Right atrium auricular region (tissue), 2 donors: ENCODE measurements around the gene NDUFA3. TPM values are rescaled to one million over a fixed set of nuclear protein-coding genes. Genes with fewer than 3 reads are reported as not detected.

ENCODE experiments used
- DNase-seq: peaks from one replicate; pipeline ENCODE4 v3.0.0-alpha.2; 2019; ENCODE audit warnings: low spot score
- H3K27ac ChIP-seq, 2 donors: fragments of 200-600 bp; sonication (generic); 1 replicate in 1 of 2; 2 replicates in 1 of 2; pipeline ENCODE4 v1.5.1; 2016 to 2019
- H3K27me3 ChIP-seq, 2 donors: fragments of 200-600 bp; sonication (generic); one replicate each; pipeline versions ENCODE4 v1.5.1 to v1.6.0; 2017 to 2019
- H3K36me3 ChIP-seq: fragments of 200-600 bp; sonication (generic); one replicate; pipeline ENCODE4 v1.5.1; 2016
- H3K4me1 ChIP-seq, 2 donors: fragments of 200-600 bp; sonication (generic); one replicate each; pipeline versions ENCODE4 v1.5.1 to v1.6.0; 2017 to 2019
- H3K4me3 ChIP-seq, 2 donors: fragments of 200-600 bp; sonication (generic); 1 replicate in 1 of 2; 2 replicates in 1 of 2; pipeline ENCODE4 v1.5.1; 2017 to 2019; ENCODE audit warnings: mild to moderate bottlenecking in 1 of 2, moderate library complexity in 1 of 2
- H3K9me3 ChIP-seq, 2 donors: fragments of 200-600 bp; sonication (generic); one replicate each; pipeline ENCODE4 v1.5.1; 2019
- total RNA-seq, 2 donors: library from RNA; depleted of rRNA; stranded (reverse); fragments of >200 nt; gene quantifications; one replicate each; pipeline ENCODE4 v1.1.0, GENCODE V29; 2016
- TF ChIP-seq, protein P1 (sequence below), 2 donors: fragments of 200-600 bp; sonication (generic); IDR thresholded peaks; one replicate each; pipeline ENCODE4 v1.5.1; 2019; ENCODE audit warnings: antibody characterized with exemption in 2 of 2

The NDUFA3 gene
- total RNA-seq, 2 donors from 2014 or later: 51.3 to 108 TPM

DNA sequence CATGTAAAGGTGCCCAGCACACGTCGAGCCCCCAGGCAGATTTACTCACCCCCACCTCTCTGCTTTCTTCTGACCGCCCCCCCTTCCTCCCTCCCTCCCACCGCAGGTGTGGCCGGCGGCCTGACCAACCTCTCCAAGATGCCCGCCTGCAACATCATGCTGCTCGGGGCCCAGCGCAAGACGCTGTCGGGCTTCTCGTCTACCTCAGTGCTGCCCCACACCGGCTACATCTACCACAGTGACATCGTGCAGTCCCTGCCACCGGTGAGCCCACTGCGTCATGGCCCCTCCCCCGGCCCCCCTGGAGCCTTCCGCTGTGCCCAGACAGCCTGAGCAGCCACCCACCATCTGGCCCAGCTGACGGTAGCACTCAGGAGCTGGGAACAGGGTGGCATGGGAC is 21.7 kb downstream of the NDUFA3 start:
- no peak for DNase-seq
- Histone ChIP-seq H3K27me3 (no peaks in the 10 kb centered on the region), H3K9me3 (no peaks in the 10 kb centered on the region), H3K27ac (no peak overlapping the region), H3K4me1 (no peaks in the 10 kb centered on the region), H3K4me3 (no peak overlapping the region), H3K36me3 (peaks cover 91% of the 10 kb centered on the region)
- TF ChIP-seq, protein P1, sequence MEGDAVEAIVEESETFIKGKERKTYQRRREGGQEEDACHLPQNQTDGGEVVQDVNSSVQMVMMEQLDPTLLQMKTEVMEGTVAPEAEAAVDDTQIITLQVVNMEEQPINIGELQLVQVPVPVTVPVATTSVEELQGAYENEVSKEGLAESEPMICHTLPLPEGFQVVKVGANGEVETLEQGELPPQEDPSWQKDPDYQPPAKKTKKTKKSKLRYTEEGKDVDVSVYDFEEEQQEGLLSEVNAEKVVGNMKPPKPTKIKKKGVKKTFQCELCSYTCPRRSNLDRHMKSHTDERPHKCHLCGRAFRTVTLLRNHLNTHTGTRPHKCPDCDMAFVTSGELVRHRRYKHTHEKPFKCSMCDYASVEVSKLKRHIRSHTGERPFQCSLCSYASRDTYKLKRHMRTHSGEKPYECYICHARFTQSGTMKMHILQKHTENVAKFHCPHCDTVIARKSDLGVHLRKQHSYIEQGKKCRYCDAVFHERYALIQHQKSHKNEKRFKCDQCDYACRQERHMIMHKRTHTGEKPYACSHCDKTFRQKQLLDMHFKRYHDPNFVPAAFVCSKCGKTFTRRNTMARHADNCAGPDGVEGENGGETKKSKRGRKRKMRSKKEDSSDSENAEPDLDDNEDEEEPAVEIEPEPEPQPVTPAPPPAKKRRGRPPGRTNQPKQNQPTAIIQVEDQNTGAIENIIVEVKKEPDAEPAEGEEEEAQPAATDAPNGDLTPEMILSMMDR (IDR thresholded peaks at IDR 0.05): no peak

DNA sequence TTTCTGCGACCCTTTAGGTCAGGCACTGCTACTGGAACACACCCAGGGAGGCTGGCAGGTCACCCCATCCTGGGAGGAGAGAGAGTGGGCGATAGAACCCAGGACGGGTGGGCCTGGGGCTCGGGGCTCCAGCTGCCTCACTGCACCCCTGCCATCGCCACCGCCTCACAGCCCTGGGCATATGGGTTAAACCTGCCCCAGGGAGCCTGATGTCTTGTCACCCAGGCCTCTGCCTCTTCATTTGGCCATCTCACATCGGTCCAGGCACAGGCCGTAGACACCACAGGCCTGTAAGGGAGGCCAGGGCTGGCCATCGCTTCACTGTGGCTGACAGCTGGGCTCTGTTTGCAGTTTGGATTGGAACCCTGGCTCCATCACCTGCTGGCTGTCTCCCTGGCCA is 23.1 kb downstream of the NDUFA3 start:
- TF ChIP-seq, protein P1 (IDR thresholded peaks at IDR 0.05): no peak
- Histone ChIP-seq H3K4me1 (no peaks in the 10 kb centered on the region), H3K36me3 (peaks cover 86% of the 10 kb centered on the region), H3K27me3 (no peaks in the 10 kb centered on the region), H3K4me3 (no peak overlapping the region), H3K9me3 (no peaks in the 10 kb centered on the region), H3K27ac (no peak overlapping the region)
- no peak for DNase-seq

DNA sequence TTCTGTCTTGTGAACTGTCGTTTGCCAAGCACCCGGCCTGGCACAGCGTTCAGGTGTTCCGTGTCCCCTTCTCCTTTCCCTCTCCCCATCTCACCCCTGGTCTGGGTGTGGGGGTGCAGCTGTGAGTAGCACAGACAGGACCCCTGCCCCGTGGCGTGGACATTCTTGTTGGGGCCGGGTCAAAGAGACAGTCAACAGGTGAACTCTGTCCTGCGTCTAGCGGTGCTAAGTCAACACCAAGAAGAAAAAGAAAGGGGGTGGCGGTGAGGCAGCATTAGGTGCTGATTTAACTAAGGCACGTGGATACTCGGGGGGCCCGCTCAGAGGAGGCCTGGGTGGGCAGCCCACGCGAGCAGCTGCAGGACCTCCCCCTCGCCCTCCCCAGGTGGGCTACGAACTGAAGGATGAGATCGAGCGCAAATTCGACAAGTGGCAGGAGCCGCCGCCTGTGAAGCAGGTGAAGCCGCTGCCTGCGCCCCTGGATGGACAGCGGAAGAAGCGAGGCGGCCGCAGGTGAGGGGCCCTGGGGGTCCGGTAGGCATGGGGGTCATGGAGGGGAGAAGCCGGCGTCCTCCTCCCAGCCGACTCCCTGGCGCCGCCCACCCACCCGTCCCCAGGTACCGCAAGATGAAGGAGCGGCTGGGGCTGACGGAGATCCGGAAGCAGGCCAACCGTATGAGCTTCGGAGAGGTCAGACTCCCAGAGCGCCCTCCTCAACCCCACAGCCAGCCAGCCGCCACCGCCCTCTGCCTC is 25.2 kb downstream of the NDUFA3 start:
- TF ChIP-seq, protein P1 (IDR thresholded peaks at IDR 0.05): no peak
- Histone ChIP-seq H3K9me3 (no peaks in the 10 kb centered on the region), H3K4me1 (no peaks in the 10 kb centered on the region), H3K36me3 (peaks cover 84% of the 10 kb centered on the region), H3K27me3 (no peaks in the 10 kb centered on the region), H3K27ac (no peak overlapping the region), H3K4me3 (no peak overlapping the region)
- no peak for DNase-seq

DNA sequence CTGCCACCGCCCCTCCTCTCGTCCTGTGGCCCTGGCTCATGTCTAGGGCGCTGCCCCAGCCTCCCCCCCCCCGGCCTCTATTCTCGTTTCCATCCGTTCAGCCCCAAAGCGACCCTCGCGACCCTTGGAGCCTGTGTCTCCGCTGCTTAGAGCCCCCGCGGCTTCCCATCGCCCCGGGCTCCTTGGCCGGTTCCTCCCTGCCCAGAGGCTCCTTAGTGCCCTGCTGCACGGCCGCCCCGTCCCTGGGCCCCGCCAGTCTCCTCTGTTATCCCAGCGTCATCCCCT is 25.7 kb downstream of the NDUFA3 start:
- H3K27ac ChIP-seq: no peak overlapping the region
- peaks cover 79% of the 10 kb centered on the region for H3K36me3 ChIP-seq
- no peak overlapping the region for H3K4me3 ChIP-seq
- H3K27me3 ChIP-seq: no peaks in the 10 kb centered on the region
- DNase-seq: no peak
- H3K9me3 ChIP-seq: no peaks in the 10 kb centered on the region
- H3K4me1 ChIP-seq: no peaks in the 10 kb centered on the region
- TF ChIP-seq, protein P1 (IDR thresholded peaks at IDR 0.05): no peak

DNA sequence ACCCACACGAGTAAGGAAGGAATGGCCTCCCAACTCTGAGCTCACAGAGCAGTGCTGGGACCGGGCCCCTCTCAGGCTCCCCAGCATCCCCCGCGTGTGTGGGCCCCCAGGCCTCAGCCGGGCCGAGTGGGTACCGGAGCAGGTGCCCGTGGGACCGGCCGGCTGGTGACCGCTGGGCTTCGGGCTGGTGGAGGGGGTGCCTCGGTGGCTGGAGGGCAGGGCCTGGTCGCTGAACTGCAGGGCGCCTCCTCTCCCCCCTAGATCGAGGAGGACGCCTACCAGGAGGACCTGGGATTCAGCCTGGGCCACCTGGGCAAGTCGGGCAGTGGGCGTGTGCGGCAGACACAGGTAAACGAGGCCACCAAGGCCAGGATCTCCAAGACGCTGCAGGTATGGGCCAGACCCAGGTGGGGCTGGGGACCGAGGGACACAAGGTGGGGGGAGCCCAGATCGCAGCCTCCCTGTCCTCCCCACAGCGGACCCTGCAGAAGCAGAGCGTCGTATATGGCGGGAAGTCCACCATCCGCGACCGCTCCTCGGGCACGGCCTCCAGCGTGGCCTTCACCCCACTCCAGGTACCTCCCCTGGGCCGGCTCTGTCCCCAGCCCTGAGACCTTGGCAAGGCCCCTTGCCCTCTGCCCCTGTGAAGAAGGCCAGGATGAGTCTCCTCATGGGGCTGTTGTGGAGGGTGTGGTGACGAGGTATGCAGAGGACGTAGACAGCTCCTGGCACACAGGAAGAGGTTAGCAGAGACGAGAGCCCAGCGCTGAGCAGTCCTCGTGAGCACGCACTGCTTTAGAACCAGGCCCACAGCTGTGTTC is 26.4 kb downstream of the NDUFA3 start:
- peaks cover 73% of the 10 kb centered on the region for H3K36me3 ChIP-seq
- no peak overlapping the region for H3K27ac ChIP-seq
- TF ChIP-seq, protein P1 (IDR thresholded peaks at IDR 0.05): no peak
- no peak for DNase-seq
- H3K4me3 ChIP-seq: no peak overlapping the region
- no peaks in the 10 kb centered on the region for H3K4me1 ChIP-seq
- H3K9me3 ChIP-seq: no peaks in the 10 kb centered on the region
- H3K27me3 ChIP-seq: no peaks in the 10 kb centered on the region
